C4-2B (cell line): Measurements from ENCODE around the gene C8A.

Experiments
- CTCF ChIP-seq: fragments of 450-650 bp; conservative IDR thresholded peaks from 2 replicates; pipeline ENCODE4 v1.5.1; 2017; ENCODE audit warnings: mild to moderate bottlenecking
- ZFX ChIP-seq: fragments of 450-650 bp; IDR thresholded peaks from 2 replicates; pipeline ENCODE4 v1.6.1; 2017

- TF ChIP-seq CTCF (no peak), ZFX (no peak)
Measured at GRCh38 chr1:56894014-56894413, 39.4 kb downstream of the C8A start.
